HG03354 (cell line): Measurements from ENCODE around the gene IP6K2.
"Not testable (repeated sequence)": the region's sequence is repeated elsewhere in the genome, so short reads cannot be mapped to it uniquely, and the experiment has no call there.

Source experiments
- ATAC-seq: cut with Tn5 transposase; IDR thresholded peaks from one replicate; pipeline ENCODE4 v1.9.1; 2021; ENCODE audit warnings: mild to moderate bottlenecking; ENCODE audit not compliant: unreplicated experiment, poor library complexity, severe bottlenecking

IP6K2 gene

DNA sequence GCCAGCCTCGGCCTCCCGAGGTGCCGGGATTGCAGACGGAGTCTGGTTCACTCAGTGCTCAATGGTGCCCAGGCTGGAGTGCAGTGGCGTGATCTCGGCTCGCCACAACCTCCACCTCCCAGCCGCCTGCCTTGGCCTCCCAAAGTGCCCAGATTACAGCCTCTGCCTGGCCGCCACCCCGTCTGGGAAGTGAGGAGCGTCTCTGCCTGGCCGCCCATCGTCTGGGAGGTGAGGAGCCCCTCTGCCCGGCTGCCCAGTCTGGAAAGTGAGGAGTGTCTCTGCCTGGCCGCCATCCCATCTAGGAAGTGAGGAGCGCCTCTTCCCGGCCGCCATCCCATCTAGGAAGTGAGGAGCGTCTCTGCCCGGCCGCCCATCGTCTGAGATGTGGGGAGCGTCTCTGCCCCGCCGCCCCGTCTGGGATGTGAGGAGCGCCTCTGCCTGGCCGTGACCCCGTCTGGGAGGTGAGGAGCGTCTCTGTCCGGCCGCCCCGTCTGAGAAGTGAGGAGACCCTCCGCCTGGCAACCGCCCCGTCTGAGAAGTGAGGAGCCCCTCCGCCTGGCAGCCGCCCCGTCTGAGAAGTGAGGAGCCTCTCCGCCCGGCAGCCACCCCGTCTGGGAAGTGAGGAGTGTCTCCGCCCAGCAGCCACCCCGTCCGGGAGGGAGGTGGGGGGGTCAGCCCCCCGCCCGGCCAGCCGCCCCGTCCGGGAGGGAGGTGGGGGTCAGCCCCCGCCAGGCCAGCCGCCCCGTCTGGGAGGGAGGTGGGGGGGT, 16.9 kb upstream of the IP6K2 start:
- not testable (repeated sequence) for ATAC-seq

DNA sequence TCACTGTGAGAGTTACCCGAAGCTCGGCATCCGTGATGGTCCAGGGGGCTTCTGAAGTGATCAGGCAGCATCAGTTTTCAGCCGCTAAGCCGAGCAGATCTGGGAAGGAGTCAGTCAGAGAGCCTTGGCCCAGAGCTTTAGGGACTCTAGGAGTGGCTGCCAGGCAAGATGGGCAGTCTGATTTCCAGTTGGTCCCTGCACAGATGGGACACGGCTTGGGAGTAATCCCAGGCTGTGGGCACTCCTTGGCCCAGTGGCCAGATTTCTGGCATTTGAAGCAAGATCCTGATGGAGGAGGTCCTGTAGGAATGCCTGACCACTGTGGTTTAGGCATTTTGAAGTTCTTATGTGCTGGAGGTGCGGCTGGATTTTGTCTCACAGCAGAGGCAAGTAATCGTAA, 10.5 kb upstream of the IP6K2 start:
- no peak for ATAC-seq

- not testable (repeated sequence) for ATAC-seq
Observed at GRCh38 chr3:48725185-48725855, 8.3 kb upstream of the IP6K2 start.

DNA sequence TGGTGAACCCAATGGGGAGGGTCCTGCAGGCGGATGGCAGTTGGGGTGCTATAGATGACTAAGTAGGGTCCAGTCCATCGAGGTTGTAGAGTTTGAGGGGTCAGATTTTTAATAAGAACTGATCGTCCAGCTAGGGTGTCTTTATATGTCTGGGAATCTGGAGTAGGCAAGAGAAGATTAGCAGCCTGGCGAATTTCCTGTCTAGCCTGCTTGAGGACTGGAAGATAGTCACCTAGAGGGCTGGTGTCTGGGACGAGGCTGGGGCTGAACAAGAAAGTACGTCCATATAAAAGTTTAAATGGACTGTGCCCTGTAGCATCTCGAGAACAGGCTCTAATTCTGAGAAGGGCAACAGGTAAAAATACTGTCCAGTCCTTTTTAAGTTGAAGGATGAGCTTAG, 6.7 kb upstream of the IP6K2 start:
- ATAC-seq = no peak

GRCh38 chr3:48723293-48723692, 6.3 kb upstream of the IP6K2 start:
- ATAC-seq = not testable (repeated sequence)

- ATAC-seq = no peak
Observed at GRCh38 chr3:48716508-48716981, 476 bp downstream of the IP6K2 start.

GRCh38 chr3:48715174-48715800, 1.7 kb downstream of the IP6K2 start:
- no peak for ATAC-seq

DNA sequence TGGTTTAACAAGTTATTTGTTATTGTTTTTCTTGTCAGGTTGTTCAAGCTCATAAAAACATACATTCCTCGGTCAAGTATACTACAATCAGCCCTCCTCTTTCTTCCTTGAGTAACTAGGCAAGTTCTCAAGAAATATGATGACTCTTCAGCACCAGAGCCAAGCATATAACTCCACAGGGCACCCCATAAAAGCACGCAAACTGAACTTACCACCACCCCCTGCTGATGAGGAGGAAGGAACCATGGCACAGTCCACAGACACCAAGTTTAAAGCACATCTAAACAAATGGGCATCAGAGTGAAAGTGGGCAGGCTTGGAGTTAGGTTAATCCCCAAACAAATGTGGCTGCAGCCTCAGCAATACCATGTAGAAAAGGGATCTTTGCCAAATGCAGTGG, 5.3 kb downstream of the IP6K2 start:
- ATAC-seq = no peak

DNA sequence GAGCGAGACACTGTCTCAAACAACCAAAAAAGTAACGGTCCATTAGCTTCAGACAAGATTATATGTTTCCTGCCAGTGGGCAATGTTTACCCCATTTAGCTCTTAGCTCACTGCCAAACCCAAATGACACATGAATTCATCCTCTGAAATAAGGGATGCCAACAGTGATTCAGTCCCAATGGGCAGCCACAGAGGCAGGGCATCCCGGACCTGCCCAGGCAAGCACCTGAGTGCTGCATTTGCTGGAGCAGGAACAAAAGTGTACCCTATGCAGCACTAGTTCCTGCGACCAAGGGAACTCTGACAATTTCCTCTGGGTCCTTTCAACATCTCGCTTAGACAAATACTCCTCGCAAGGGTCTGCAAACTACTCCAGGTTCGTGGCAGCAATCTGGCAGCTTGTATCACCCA, 8.0 kb downstream of the IP6K2 start:
- no peak for ATAC-seq

- ATAC-seq = no peak
Observed at GRCh38 chr3:48708481-48708889, 8.5 kb downstream of the IP6K2 start.

DNA sequence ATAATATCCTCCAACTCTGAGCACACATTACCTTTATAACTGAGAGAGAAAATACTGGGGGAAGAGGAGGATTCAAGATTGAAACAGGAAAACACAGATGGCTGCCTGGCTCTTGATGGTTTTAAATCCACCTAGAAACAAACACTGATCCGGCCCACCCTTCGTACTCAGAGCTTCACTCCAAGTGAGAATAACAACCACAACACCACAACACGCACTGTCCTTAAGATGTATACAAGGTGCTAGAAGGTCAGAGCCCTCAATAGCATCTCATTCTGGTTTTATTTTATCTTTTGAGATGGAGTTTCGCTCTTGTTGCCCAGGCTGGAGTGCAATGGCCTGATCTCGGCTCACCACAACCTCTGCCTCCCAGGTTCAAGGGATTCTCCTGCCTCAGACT, 9.9 kb downstream of the IP6K2 start:
- ATAC-seq = no peak

DNA sequence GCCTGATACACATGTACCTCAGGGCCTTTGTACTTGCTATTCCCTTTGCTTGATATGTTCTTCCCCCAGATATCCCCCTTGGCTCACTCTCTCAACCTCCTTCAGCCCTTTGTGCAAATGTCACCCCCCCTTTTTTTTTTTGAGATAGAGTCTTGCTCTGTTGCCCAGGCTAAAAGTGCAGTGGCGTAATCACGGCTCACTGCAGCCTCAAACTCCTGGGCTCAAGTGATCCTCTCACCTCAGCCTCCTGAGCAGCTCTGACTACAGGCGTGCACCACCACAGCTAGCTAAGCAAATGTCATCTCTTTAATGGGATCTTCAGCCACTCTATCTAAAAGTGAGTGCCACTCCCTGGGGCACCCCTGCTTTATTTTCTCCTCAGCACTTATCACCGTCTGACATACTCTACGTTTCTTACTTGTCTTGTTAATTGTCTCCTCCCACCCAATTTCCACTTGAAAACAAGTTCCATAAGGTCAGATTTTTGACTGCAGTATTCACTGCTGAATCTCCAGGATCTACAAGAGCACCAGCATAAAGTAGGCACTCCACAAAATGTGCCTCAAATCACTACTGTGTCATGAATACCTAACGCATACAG, 14.6 kb downstream of the IP6K2 start:
- no peak for ATAC-seq

- ATAC-seq = no peak
Observed at GRCh38 chr3:48700731-48701405, 16.2 kb downstream of the IP6K2 start.

DNA sequence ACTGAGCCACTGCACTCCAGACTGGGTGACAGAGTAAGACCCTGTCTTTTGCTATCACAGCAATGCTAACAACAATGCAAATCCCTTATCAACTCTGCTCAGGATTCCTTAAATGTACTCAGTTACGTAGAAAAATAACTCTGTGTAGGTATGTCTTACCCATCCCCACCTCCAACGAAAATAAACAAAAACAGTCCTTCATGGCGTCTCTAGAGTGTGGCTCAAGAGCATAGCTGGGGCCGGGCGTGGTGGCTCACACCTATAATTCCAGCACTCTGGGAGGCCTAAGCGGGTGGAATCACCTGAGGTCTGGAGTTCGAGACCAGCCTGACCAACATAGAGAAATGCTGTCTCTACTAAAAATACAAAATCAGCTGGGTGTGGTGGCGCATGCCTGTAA, 18.1 kb downstream of the IP6K2 start:
- ATAC-seq = no peak

GRCh38 chr3:48697952-48698351, 19.1 kb downstream of the IP6K2 start:
- ATAC-seq = no peak

- no peak for ATAC-seq
Observed at GRCh38 chr3:48696601-48697000, 20.4 kb downstream of the IP6K2 start.

DNA sequence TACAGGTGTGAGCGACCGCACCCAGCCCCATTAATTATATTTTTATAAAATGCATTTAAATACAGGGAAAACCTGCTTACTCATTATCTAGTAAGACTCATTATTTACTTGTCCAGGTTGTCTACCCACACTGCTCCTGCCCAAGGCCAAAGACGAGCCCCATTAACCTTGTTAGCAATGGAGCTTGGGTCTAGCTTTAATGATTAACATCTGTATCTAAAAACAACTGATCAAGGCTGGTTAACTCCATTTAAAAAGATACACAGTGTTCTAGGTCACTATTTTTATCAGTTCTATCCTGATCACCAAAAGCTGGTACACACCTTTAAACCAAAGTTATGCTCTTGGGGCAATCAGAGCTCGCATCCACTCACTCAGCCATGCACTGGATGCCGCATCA, 20.9 kb downstream of the IP6K2 start:
- no peak for ATAC-seq

DNA sequence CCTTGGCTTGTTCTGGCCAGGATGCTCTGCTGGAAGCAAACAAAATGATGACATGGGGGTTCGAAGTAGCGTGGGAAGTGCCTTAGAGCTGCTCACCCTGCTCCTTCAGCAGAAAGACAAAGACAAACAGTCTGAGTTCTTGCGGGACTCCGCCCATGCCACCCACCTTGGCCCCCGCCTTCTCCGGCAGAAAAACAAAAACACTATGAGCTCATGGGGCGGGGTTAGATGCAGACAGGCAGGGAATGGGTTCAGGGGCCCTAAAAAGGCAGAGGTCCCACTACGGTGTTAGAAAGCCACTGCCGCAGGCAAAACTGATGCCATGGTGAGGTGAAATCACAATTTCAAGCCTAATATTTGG, 21.6 kb downstream of the IP6K2 start:
- no peak for ATAC-seq

GRCh38 chr3:48694610-48695392, 22.2 kb downstream of the IP6K2 start:
- no peak for ATAC-seq
